Astrocyte of the spinal cord (primary cell): ENCODE data around the gene CLGN.

Experiments used
- DNase-seq: peaks from one replicate; pipeline ENCODE4 v3.0.0; 2011; ENCODE audit warnings: low read depth, low spot score
- H3K4me3 ChIP-seq: 2 replicates; pipeline ENCODE4 v1.5.1; 2011; ENCODE audit warnings: low read depth, mild to moderate bottlenecking, low read length, moderate library complexity
- CTCF ChIP-seq: IDR thresholded peaks from 2 replicates; pipeline ENCODE4 v1.5.1; 2012; ENCODE audit warnings: low read depth, mild to moderate bottlenecking, low read length, inconsistent platforms
- in situ Hi-C: cut with HindIII; loops from 2 replicates; pipeline ENCODE4 v1.10.0; 2017; ENCODE audit warnings: low sequenced_read_pairs

CLGN gene

GRCh38 chr4:140382732-140383131 lies 44.7 kb downstream of the CLGN start:
- no peak for DNase-seq
- in situ Hi-C loops = no loop called here
- H3K4me3 ChIP-seq = no peak overlapping the region
- no peak for TF ChIP-seq CTCF

- in situ Hi-C loops = no loop called here
- peak overlapping the region; percentile 83 for H3K4me3 ChIP-seq
- TF ChIP-seq CTCF = no peak
- no peak for DNase-seq
Measured at GRCh38 chr4:140374130-140374477, 53.3 kb downstream of the CLGN start.

- peak; percentile 5 for TF ChIP-seq CTCF
- peak; percentile 100 for DNase-seq
- peak within 1 kb of the TSS; percentile 83 for H3K4me3 ChIP-seq
- in situ Hi-C loops = no loop called here
Measured at GRCh38 chr4:140373328-140374129, 53.9 kb downstream of the CLGN start, which contains the start of gene SCOC. TSS of gene SCOC (plus strand) at chr4:140373646. CDS start at chr4:140379171, 5,525 bp downstream.

- TF ChIP-seq CTCF = no peak
- peak overlapping the region; percentile 83 for H3K4me3 ChIP-seq
- in situ Hi-C loops = no loop called here
- peak; percentile 39 for DNase-seq
Measured at GRCh38 chr4:140372751-140373327, 54.6 kb downstream of the CLGN start.

- H3K4me3 ChIP-seq = no peak overlapping the region
- no peak for TF ChIP-seq CTCF
- no peak for DNase-seq
- in situ Hi-C loops = no loop called here
Measured at GRCh38 chr4:140368686-140369085, 58.8 kb downstream of the CLGN start.

GRCh38 chr4:140367738-140368137 lies 59.7 kb downstream of the CLGN start:
- peak; percentile 61 for DNase-seq
- TF ChIP-seq CTCF = no peak
- no peak overlapping the region for H3K4me3 ChIP-seq
- in situ Hi-C loops = no loop called here
